HepG2 (cell line): ENCODE measurements around the gene ARHGEF37. TPM values are rescaled to one million over a fixed set of nuclear protein-coding genes. Genes with fewer than 3 reads are reported as not detected.

Experiments used
- ATF7-NPFF ChIP-seq: sonication (generic); formaldehyde crosslinking; IDR thresholded peaks from 2 replicates; pipeline ENCODE4 v1.8.1; 2023; ENCODE audit warnings: mild to moderate bottlenecking, low read depth, missing genetic modification reagents, moderate library complexity
- DMAP1 ChIP-seq: IDR thresholded peaks from 2 replicates; pipeline ENCODE4 v1.6.1; 2016
- KAT8 ChIP-seq: IDR thresholded peaks from 2 replicates; pipeline ENCODE4 v1.6.1; 2016; ENCODE audit warnings: missing genetic modification reagents, missing compliant biosample characterization
- KDM1A ChIP-seq: IDR thresholded peaks from 2 replicates; pipeline ENCODE4 v1.6.1; 2016; ENCODE audit warnings: missing compliant biosample characterization
- MXD1 ChIP-seq: sonication (generic); formaldehyde crosslinking; IDR thresholded peaks from 2 replicates; pipeline ENCODE4 v1.4.0; 2020; ENCODE audit warnings: mild to moderate bottlenecking, missing genetic modification reagents
- POLR2AphosphoS2 ChIP-seq: IDR thresholded peaks from 2 replicates; pipeline ENCODE4 v1.6.1; 2011; ENCODE audit warnings: low read depth, low read length, improper control_type of control experiment
- TP53 ChIP-seq: sonication (generic); formaldehyde crosslinking; conservative IDR thresholded peaks from 2 replicates; pipeline ENCODE4 v1.4.0; 2020; ENCODE audit warnings: missing genetic modification reagents
- ZBTB2 ChIP-seq: sonication (generic); formaldehyde crosslinking; IDR thresholded peaks from 2 replicates; pipeline ENCODE4 v1.8.0; 2022; ENCODE audit warnings: low read depth, missing genetic modification reagents
- ZNF580 ChIP-seq: IDR thresholded peaks from 2 replicates; pipeline ENCODE4 v1.6.1; 2016; ENCODE audit warnings: low read depth, borderline replicate concordance
- ZNF691 ChIP-seq: sonication (generic); formaldehyde crosslinking; IDR thresholded peaks from 2 replicates; pipeline ENCODE4 v1.4.0; 2020; ENCODE audit warnings: missing genetic modification reagents, low read depth, mild to moderate bottlenecking, borderline replicate concordance
- ZNF747 ChIP-seq: sonication (generic); formaldehyde crosslinking; IDR thresholded peaks from 2 replicates; pipeline ENCODE4 v1.8.1; 2023; ENCODE audit warnings: missing genetic modification reagents, mild to moderate bottlenecking, borderline replicate concordance
- ZNF768 ChIP-seq: sonication (generic); formaldehyde crosslinking; IDR thresholded peaks from 2 replicates; pipeline ENCODE4 v1.4.0; 2020; ENCODE audit warnings: missing genetic modification reagents
- polyA plus RNA-seq, 8 experiments: library from polyadenylated mRNA; depleted of rRNA in 3 of 8; stranded (reverse) in 7 of 8; unstranded in 1 of 8; fragments of >200 nt; fragmentation: Illumina TruSeq in 4 of 8; extraction: Trizol in 4 of 8; gene quantifications; 2 replicates each; pipeline versions ENCODE4 v1.2.1 to v1.2.3, GENCODE V29; 2011 to 2016; ENCODE audit warnings: low read depth in 4 of 8, missing spikeins in 1 of 8, mixed read lengths in 1 of 8; ENCODE audit not compliant: insufficient read depth in 1 of 8
- total RNA-seq, 5 experiments: library from RNA; depleted of rRNA; stranded (reverse); fragments of >200 nt; fragmentation: Illumina TruSeq; extraction: Trizol; gene quantifications; 2 replicates each; pipeline ENCODE4 v1.2.3, GENCODE V29; 2016; ENCODE audit warnings: low read depth in 1 of 5
- TF ChIP-seq, protein P1 (sequence below): sonication (generic); formaldehyde crosslinking; IDR thresholded peaks from 2 replicates; pipeline ENCODE4 v1.8.0; 2022; ENCODE audit warnings: missing genetic modification reagents, mild to moderate bottlenecking, borderline replicate concordance
- TF ChIP-seq, protein P2 (sequence below): IDR thresholded peaks from 2 replicates; pipeline ENCODE4 v1.6.1; 2012; ENCODE audit warnings: low read depth, low read length, improper control_type of control experiment
- TF ChIP-seq, protein P3 (sequence below): IDR thresholded peaks from 2 replicates; pipeline ENCODE4 v1.6.1; 2016; ENCODE audit warnings: missing biosample characterization, missing genetic modification reagents, low read depth

The ARHGEF37 gene
- total and polyA plus RNA-seq, 2 of the 13 experiments (the other 11 are each of a cell fraction or from before 2014, with no cell fraction given): 0.18 to 0.27 TPM

GRCh38 chr5:149551227-149552037, 29.9 kb upstream of the ARHGEF37 start, which contains the start of gene CSNK1A1 (continued):
- TF ChIP-seq, protein P1, sequence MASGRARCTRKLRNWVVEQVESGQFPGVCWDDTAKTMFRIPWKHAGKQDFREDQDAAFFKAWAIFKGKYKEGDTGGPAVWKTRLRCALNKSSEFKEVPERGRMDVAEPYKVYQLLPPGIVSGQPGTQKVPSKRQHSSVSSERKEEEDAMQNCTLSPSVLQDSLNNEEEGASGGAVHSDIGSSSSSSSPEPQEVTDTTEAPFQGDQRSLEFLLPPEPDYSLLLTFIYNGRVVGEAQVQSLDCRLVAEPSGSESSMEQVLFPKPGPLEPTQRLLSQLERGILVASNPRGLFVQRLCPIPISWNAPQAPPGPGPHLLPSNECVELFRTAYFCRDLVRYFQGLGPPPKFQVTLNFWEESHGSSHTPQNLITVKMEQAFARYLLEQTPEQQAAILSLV (CRISPR knock-in tag): peak; percentile 71; the same call in 1 of the 2 replicates
- TF ChIP-seq ZNF691 (CRISPR knock-in tag) (peak; percentile 45; the same call in 1 of the 2 replicates), ZBTB2 (CRISPR knock-in tag) (peak; percentile 76; the same call in 1 of the 2 replicates), POLR2AphosphoS2 (peak; percentile 82), ATF7-NPFF (CRISPR knock-in tag) (0 out of 2 replicates have a peak, but pooled peaks have one; percentile 46), KAT8 (CRISPR knock-in tag) (peak; percentile 97), ZNF580 (CRISPR knock-in tag) (peak; percentile 69; the same call in 1 of the 2 replicates), KDM1A (CRISPR knock-in tag) (no peak), ZNF747 (CRISPR knock-in tag) (peak; percentile 87), MXD1 (CRISPR knock-in tag) (peak; percentile 82), ZNF768 (CRISPR knock-in tag) (peak; percentile 63; the same call in 1 of the 2 replicates), TP53 (CRISPR knock-in tag) (0 out of 2 replicates have a peak, but pooled peaks have one; percentile 70), DMAP1 (CRISPR knock-in tag) (peak; percentile 72; the same call in 1 of the 2 replicates)
- TF ChIP-seq, protein P2, sequence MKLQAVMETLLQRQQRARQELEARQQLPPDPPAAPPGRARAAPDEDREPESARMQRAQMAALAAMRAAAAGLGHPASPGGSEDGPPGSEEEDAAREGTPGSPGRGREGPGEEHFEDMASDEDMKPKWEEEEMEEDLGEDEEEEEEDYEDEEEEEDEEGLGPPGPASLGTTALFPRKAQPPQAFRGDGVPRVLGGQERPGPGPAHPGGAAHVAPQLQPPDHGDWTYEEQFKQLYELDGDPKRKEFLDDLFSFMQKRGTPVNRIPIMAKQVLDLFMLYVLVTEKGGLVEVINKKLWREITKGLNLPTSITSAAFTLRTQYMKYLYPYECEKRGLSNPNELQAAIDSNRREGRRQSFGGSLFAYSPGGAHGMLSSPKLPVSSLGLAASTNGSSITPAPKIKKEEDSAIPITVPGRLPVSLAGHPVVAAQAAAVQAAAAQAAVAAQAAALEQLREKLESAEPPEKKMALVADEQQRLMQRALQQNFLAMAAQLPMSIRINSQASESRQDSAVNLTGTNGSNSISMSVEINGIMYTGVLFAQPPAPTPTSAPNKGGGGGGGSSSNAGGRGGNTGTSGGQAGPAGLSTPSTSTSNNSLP: peak; percentile 73
- TF ChIP-seq, protein P3, sequence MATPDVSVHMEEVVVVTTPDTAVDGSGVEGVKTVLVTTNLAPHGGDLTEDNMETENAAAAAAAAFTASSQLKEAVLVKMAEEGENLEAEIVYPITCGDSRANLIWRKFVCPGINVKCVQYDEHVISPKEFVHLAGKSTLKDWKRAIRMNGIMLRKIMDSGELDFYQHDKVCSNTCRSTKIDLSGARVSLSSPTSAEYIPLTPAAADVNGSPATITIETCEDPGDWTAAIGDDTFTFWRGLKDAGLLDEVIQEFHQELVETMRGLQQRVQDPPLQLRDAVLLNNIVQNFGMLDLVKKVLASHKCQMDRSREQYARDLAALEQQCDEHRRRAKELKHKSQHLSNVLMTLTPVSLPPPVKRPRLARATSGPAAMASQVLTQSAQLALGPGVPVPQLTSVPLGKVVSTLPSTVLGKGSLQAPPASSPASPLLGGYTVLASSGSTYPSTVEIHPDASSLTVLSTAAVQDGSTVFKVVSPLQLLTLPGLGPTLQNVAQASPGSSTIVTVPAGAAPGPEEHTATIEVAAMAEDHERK: peak; percentile 70
